NB4 (cell line): ENCODE data around the gene APAF1.

Experiments
- DNase-seq: peaks from one replicate; pipeline ENCODE4 v3.0.0; 2010; ENCODE audit warnings: low read depth
- H3K4me3 ChIP-seq: one replicate; pipeline ENCODE4 v1.5.1; 2011; ENCODE audit warnings: mild to moderate bottlenecking, low read depth, low read length, moderate library complexity
- MYC ChIP-seq: IDR thresholded peaks from 2 replicates; pipeline ENCODE4 v1.6.1; 2011; ENCODE audit warnings: low read depth, low read length
- POLR2A ChIP-seq: IDR thresholded peaks from 2 replicates; pipeline ENCODE4 v1.6.1; 2011; ENCODE audit warnings: mild to moderate bottlenecking; ENCODE audit not compliant: insufficient read length; ENCODE audit errors: extremely low read depth
- TF ChIP-seq, protein P1 (sequence below): IDR thresholded peaks from 2 replicates; pipeline ENCODE4 v1.6.1; 2011; ENCODE audit warnings: low read depth, low read length
- TF ChIP-seq, protein P2 (sequence below): IDR thresholded peaks from one replicate; pipeline ENCODE4 v1.5.1; 2012; ENCODE audit warnings: low read depth, low read length

Gene APAF1

DNA sequence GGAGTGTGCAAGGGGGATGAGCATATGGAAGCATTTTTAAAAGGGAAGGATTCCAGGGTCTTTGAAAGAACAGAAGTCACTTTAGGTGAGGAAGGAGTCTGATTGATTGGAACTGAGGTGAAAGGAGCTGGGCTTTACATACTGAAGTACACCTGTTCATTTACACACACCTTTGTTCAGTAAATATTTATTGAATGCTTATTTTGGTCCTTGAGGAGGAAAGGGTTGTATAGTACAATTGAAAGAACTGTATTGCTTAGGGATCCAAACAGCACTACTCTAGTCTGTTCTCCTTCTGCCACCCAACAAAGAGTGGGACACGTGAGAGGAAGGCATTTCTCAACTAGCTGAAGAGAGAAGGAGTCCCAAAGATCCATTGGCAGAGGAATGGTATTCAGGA, 63.9 kb downstream of the APAF1 start:
- no peak for DNase-seq
- no peak overlapping the region for H3K4me3 ChIP-seq
- TF ChIP-seq, protein P1, sequence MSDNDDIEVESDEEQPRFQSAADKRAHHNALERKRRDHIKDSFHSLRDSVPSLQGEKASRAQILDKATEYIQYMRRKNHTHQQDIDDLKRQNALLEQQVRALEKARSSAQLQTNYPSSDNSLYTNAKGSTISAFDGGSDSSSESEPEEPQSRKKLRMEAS, result no peak
- TF ChIP-seq POLR2A (no peak), MYC (no peak)
- TF ChIP-seq, protein P2, sequence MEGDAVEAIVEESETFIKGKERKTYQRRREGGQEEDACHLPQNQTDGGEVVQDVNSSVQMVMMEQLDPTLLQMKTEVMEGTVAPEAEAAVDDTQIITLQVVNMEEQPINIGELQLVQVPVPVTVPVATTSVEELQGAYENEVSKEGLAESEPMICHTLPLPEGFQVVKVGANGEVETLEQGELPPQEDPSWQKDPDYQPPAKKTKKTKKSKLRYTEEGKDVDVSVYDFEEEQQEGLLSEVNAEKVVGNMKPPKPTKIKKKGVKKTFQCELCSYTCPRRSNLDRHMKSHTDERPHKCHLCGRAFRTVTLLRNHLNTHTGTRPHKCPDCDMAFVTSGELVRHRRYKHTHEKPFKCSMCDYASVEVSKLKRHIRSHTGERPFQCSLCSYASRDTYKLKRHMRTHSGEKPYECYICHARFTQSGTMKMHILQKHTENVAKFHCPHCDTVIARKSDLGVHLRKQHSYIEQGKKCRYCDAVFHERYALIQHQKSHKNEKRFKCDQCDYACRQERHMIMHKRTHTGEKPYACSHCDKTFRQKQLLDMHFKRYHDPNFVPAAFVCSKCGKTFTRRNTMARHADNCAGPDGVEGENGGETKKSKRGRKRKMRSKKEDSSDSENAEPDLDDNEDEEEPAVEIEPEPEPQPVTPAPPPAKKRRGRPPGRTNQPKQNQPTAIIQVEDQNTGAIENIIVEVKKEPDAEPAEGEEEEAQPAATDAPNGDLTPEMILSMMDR, result no peak

DNA sequence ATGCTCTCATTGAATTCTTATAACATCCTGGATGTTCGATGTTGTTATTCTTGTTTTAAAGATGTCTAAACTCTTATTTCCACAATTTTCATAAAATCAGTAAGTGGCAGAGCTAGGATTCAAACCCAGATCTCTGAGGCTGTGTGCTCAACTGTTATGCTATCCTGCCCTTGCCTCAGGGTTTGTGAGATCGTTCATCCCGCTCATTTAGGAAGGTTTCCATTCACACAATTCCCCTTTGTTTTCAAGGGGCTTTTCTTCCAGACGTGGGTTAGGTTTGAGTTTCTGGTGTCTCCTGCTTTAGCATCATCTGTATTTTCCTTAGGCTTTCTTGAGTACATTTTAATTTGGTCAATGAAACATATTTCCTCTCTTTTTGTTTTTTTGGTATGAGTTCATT, 69.3 kb downstream of the APAF1 start:
- DNase-seq, result no peak
- H3K4me3 ChIP-seq, result no peak overlapping the region
- TF ChIP-seq POLR2A (no peak), MYC (no peak)
- TF ChIP-seq, protein P1, result no peak
- TF ChIP-seq, protein P2, result no peak

DNA sequence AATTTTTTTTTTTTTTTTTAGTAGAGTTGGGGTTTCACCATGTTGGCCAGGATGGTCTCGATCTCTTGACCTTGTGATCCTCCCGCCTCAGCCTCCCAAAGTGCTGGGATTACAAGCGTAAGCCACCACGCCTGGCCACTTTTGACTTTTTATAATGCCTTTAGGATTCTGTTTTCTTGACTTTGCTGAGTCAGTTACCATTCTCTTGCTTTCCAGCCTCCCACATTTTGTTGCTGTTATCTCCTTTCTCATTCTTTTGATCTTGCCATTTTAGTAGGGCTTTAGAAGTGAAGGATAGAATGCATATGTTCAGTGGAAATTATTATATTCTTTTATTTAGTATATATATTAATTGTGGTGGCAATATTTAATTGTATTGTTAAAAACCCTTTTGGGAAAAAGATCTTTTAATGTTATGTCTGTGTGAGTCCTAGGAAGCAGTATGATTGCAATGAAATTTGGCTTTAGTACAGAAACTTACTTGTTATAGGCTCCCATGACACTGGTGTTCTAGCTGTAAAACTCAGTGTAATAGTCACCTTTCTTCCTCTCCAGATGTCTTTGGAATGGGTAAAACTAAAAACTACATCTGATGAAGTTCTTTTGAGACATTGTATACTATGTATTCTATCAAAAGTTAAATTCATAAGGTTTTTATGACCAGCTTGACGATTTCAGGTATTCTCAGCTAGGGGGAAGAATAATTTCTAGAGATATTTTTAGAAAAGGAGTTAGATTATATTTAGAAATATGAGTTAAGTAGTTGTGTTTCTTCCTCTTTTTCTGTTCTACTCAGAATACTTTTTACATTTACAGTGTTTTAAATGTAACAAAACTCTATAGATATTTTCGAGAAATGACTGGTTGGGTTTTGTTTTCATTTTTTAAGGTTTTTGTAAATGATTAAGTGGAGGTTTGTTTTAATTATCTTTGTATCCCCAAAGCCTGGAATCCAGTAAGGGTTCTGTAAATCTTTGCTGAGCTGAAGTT, 74.7 kb downstream of the APAF1 start:
- TF ChIP-seq MYC, result no peak
- DNase-seq, result no peak
- H3K4me3 ChIP-seq, result no peak overlapping the region

DNA sequence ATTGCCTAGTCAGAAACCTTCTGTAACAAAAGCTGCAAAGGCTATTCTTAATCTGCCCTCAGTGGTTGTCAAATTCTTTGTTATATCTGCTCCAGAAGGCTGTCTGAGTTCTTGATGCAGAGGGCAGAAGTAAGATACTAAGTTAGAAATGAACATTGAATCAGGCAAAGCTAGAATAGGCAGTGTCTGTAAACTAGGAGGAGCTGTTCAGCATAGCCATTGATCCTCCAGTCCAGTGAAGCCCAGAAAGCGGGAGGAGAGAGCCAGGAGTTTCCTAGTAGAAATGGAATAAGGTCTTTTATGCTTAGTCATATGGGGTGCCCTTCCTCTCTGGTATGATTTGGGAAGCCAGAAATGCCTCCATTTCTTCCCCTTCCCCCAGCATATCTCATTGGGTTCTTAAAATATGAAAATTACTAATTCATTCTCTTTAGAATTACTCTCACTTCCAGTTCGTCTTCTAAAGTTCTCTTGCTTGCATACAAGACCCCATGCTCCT, 76.2 kb downstream of the APAF1 start:
- no peak overlapping the region for H3K4me3 ChIP-seq
- TF ChIP-seq, protein P2, result no peak
- TF ChIP-seq, protein P1, result no peak
- TF ChIP-seq MYC, result no peak
- TF ChIP-seq POLR2A, result no peak
- DNase-seq, result no peak

DNA sequence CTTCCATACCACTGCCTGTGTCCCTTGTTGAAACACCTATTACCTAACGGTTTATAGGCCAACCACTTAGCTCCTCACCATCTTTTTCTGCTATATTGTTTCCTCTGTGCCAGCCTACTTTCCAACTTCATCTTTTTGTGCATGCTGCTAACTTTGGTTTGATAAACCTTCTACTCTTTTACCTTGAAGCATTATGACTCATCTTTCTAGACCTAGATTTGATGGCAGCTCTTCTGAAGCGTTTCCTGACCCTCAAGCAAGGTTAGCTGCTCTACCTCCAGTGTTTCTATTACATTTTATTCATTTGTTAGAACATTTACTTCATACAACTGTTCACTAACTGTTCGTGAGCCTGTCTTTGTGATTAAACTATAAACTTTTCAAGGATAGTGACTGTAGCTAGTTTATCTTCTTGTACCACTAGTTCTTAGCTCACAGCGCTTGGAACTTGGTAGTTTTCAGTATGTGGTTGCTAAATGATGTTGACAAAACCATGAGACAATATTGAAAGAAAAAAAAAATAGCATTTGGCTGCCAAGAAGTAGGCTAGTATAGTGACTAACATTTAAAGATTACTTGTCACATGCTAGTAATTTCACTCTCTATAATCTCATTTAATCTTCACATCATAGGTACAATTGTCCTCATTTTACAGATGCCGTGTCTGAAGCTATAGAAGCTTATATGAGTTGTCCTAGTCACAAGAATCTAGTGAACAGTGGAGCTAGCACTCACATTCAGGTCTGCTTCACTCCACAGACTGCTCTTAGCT, 79.5 kb downstream of the APAF1 start:
- TF ChIP-seq, protein P2, result no peak
- TF ChIP-seq, protein P1, result no peak
- TF ChIP-seq POLR2A (no peak), MYC (no peak)
- no peak overlapping the region for H3K4me3 ChIP-seq
- no peak for DNase-seq

DNA sequence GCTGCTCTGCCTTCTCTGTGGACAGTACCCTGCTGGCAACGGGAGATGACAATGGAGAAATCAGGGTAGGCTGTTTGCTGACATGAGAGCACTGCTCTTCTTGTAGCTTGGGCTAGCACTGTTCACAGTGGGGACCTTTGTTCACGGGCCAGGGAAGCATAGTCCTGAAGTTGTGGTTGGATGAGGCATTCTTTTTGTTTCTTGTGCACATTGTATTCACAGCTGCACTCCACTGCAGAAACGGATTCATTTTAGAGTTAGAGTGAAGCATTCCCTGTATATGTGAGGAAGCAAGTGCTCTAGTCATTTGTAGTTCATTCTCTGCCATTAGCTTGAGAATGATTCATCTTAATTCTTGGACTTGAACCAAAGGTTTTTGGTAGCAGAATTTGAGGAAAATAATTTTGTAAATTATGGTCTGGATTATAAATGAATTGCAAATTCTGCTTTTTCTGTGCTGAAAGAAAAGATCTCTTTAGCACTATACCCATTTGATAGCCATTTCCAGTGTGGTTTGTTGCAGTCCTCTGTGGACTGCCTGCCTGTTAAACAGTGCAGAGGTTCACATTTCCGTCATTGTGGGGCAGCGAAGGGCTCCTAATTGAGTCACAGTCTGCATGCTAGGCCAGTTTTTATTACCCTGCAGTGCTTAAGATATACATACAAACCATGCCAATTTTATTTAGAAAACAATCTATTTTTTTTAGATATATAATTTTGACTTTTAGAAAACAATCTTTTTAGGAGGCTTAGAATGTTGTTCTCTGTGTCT, 80.6 kb downstream of the APAF1 start:
- no peak for TF ChIP-seq MYC
- TF ChIP-seq, protein P2, result peak; percentile 81
- no peak overlapping the region for H3K4me3 ChIP-seq
- DNase-seq, result peak; percentile 74
